COLO829 (cell line): Measurements from ENCODE around the gene DAND5.
A peak's percentile ranks its signal among the peaks of the same experiment; 100 is the strongest.
"Not testable (repeated sequence)": the region's sequence is repeated elsewhere in the genome, so short reads cannot be mapped to it uniquely, and the experiment has no call there.

Source experiments
- DNase-seq: peaks from one replicate; pipeline ENCODE4 v3.0.0; 2012; ENCODE audit warnings: low spot score

The DAND5 gene

DNA sequence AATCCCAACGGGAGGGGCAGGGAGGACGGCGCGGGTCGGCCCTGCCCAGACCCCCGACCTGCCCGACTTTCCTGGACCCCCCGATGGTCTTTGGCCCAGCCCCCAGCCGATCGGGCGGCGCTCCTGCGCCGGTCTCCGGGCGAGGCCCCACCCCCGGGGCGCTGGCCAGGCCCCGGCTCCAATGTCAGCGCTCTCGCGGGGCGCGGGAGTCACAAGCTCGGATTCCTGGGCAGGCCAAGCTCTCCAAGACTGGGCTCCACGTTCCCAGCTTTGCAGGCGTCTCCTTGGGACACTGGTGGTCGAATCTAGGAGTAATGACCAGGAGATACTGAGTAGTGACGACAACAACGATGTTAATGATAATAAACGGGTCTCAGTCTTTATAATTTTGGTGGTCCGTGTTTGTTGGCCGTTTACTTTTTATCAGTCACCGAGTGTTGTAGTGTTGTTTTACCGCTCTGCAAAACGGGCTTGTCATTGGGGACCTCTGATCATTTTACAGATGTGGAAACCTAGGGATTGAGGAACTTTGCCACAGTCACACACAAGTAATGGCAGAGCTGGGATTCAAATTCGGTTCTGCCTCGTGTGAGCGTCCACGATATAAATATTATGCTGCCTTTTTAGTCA, 23.2 kb upstream of the DAND5 start:
- peak; percentile 50 for DNase-seq

DNA sequence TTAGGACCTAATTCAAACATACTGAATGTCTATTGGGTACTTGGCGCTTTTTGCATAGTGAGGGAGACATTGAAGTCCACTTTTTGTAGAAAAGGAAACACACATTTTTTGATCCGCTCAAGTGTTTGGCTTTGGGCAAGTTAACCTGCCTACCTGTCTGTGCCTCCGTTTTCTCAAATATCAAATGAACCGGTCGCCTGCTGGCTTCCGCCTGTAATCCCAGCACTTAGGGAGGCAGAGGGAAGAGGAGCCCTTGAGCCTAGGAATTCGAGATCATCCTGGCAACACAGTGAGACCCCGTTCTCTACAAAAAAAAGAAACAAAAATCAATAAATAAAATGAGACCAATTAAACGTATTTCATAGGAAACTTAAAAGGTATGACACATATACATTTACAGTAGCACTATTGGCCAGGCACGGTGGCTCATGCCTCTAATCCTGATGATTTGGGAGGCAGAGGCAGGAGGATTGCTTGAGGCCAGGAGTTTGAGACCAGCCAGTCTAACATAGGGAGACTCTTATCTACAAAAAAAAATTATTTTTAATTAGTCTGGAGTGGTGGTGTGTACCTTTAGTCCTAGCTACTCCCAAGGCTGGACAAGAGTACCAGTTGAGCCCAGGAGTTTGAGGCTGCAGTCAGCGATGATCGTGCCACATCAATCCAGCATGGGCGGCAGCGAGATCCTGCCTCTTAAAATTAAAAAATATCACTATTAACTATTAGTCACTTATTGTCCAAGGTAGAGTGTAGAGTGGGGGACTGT, 22.5 kb upstream of the DAND5 start:
- DNase-seq = no peak

DNA sequence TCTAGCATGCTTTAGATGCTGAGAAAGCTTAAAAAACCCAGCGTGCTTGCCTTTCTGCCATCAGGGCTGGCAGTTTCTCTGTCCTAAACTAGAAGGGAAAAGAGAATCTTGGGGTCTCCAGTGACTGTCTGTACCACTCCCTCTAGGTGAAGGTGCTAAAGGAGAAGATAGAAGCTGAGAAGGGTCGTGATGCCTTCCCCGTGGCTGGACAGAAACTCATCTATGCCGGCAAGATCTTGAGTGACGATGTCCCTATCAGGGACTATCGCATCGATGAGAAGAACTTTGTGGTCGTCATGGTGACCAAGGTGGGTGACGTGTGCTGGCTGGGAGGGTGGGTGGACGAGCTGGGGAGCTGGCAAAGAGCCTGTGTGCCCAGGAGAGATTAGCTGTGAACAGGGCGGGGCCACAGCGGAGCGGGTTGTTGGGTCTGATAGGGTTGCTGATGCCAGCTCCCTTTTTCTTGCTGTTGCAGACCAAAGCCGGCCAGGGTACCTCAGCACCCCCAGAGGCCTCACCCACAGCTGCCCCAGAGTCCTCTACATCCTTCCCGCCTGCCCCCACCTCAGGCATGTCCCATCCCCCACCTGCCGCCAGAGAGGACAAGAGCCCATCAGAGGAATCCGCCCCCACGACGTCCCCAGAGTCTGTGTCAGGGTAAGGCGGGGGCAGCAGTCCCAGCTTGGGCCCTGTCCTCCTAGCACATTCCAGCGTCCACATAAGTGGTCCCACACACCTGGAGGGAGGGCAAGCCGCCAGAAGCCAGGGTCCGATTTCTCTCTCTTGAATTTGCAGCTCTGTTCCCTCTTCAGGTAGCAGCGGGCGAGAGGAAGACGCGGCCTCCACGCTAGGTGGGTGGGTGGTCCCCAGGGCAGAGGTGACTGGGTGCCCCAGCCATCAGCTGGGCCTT, 21.4 kb upstream of the DAND5 start:
- DNase-seq = no peak

GRCh38 chr19:12948612-12949362, 20.6 kb upstream of the DAND5 start:
- no peak for DNase-seq

GRCh38 chr19:12949363-12950283, 19.8 kb upstream of the DAND5 start:
- no peak for DNase-seq

- not testable (repeated sequence) for DNase-seq
These were observed 17.3 kb upstream of the DAND5 start for GRCh38 chr19:12952050-12952449.

- DNase-seq = no peak
These were observed 16.8 kb upstream of the DAND5 start for GRCh38 chr19:12952488-12953137.

GRCh38 chr19:12953138-12953798, 16.1 kb upstream of the DAND5 start:
- DNase-seq = no peak

DNA sequence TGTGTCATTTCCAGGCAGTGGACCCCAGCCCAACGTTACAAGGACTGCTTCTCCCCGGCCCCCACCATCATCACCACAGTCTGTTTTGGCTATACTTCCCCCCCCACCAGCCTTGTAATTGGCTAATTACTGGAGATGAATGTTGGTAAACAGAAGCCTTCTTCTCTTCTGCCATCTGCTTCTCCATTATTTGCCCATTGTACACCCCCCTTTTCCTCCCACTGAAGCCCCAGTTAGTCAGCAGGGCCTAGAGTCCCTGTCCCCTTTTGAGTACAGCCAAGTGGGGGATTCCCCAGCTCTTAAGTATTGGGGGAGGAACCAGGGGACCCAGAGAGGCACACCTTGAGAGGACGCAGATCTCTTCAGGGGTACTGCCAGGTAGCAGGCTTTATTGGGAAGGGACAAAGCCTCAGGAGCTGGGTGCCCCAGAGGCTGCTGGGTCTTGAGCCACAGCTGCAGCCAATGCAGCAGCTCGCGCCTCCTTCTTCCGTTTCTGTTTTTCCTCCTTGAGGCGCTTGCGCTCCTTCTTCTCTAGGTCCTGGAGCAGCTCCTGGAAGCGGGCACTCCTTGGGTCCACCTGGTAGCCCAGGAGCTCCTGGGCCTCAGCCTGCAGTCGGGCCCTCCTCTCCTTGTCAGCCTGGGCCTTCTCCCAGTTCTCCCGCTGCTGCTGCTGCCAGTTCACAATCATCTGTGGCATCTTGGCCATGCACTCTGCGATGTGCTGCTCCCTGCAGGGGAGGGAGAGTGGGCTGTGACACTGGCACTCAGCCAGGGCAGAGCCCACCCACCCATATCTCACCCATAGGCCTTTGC, 15.4 kb upstream of the DAND5 start:
- no peak for DNase-seq

- no peak for DNase-seq
These were observed 14.8 kb upstream of the DAND5 start for GRCh38 chr19:12954612-12954962.

DNA sequence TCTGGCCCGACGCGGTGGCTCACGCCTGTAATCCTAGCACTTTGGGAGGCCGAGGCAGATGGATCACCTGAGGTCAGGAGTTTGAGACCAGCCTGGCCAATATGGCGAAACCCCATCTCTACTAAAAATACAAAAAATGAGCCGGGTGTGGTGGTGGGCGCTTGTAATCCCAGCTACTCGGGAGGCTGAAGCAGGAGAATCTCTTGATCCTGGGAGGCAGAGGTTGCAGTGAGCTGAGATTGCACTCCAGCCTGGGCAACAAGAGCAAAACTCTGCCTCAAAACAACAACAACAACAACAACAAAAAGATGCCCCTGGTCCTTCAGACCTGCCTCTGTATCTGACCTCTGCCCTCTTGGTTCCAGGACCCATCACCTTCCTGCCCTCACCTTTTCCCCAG, 13.8 kb upstream of the DAND5 start:
- DNase-seq = not testable (repeated sequence)

DNA sequence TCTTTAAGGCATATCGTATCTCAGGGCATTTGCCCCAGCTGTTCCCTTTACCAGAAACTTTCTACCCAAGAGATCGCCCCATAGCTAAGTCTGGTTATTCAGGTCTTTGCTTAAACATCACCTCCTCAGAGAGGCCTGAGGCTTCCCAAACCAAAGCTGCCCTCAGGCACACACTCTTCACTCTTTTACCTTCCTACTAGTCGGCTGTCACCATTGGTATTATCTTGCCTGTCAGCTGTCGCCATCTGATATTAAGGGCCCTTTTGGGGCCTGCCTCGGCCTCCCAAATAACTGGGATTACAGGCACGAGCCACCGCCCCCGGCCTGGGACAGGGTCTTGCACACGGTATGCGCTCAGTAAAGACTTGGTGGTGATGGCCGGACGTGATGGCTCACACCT, 13.4 kb upstream of the DAND5 start:
- no peak for DNase-seq

GRCh38 chr19:12956446-12957388, 12.7 kb upstream of the DAND5 start, which contains the start of gene GADD45GIP1:
GADD45GIP1 (minus strand) TSS chr19:12957223; CDS start chr19:12957212, 11 bp downstream.
- DNase-seq = peak; percentile 74

- not testable (repeated sequence) for DNase-seq
These were observed 11.9 kb upstream of the DAND5 start for GRCh38 chr19:12957389-12957952.

GRCh38 chr19:12959481-12959880, 9.9 kb upstream of the DAND5 start:
- DNase-seq = no peak

DNA sequence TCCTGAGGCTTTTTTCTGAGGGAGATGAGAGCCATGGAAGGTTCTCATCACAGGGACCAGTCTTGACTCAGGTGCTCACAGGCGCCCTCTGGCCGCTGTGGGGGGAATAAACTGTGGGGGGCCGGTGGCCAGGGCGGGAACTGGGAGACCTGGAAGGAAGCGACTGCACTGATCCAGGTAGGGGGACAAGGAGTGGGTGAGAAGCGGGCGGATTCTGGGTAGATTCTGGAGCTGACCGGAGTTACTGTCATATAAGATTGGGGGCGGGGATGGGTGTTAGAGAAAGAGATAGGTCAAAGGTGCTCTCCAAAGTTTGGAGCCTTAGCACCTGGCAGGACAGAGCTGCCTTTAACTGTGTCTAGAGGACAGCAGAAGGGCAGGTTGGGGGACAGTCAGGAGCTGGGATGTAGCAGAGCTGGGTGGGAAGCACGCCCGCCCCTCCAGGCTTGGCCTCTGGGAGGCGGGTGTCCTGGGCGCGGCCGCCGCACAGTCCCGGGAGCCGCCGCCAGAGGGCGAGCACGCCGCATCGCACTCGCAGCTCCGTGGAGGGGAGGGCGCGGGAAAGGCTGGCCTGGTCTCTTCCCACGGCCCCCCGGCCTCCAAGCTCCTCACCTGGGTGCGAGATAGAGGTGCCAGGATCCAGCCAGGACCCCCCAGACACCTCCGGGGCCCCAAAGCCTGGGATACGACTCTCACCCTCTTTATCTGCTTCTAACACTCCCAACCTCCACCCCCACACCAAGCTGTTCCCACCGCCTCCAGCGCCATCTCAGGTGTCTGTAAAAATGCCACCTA, 4.2 kb upstream of the DAND5 start:
- DNase-seq = peak; percentile 49

DNA sequence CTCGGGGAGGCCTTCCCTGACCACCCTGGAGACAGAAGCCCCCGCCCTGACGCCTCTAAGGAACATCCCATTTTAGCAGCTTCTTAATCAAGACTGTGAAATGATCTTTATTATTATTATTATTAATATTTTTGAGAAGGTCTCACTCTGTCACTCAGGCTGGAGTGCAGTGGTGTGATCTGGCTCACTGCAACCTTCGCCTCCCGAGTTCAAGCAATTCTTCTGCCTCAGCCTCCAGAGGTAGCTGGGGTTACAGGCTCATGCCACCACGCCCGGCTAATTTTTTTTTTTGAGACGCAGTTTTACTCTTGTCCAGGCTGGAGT, 3.6 kb upstream of the DAND5 start:
- no peak for DNase-seq
